SHP77 (cell line): ENCODE results near the gene EMSY.
"Not testable (repeated sequence)": the region's sequence is repeated elsewhere in the genome, so short reads cannot be mapped to it uniquely, and the experiment has no call there.

ENCODE experiments used
- DNase-seq, 2 experiments: peaks; one replicate each; lab custom pipeline; 2025; lab: John Stamatoyannopoulos, UW

Gene EMSY

GRCh38 chr11:76572181-76572875, 127.5 kb downstream of the EMSY start:
- DNase-seq: not testable (repeated sequence)

GRCh38 chr11:76574406-76574805, 129.6 kb downstream of the EMSY start:
- no peak for DNase-seq

GRCh38 chr11:76574879-76575278, 130.1 kb downstream of the EMSY start:
- DNase-seq: no peak

- no peak for DNase-seq
Measured at GRCh38 chr11:76577226-76577920, 132.6 kb downstream of the EMSY start.

- no peak for DNase-seq
Measured at GRCh38 chr11:76577921-76578653, 133.3 kb downstream of the EMSY start.

- DNase-seq: no peak
Measured at GRCh38 chr11:76578654-76579055, 133.8 kb downstream of the EMSY start.

- no peak for DNase-seq
Measured at GRCh38 chr11:76579056-76579751, 134.4 kb downstream of the EMSY start.

GRCh38 chr11:76579752-76580151, 134.9 kb downstream of the EMSY start:
- DNase-seq: no peak

GRCh38 chr11:76582471-76582870, 137.7 kb downstream of the EMSY start:
- not testable (repeated sequence) for DNase-seq

- DNase-seq: no peak
Measured at GRCh38 chr11:76587820-76588454, 143.1 kb downstream of the EMSY start.

- no peak for DNase-seq
Measured at GRCh38 chr11:76588455-76589325, 143.9 kb downstream of the EMSY start.

GRCh38 chr11:76589477-76589876, 144.7 kb downstream of the EMSY start:
- DNase-seq: no peak

GRCh38 chr11:76589964-76590950, 145.4 kb downstream of the EMSY start:
- DNase-seq: no peak

GRCh38 chr11:76591416-76591815, 146.6 kb downstream of the EMSY start:
- no peak for DNase-seq

GRCh38 chr11:76592025-76592914, 147.5 kb downstream of the EMSY start:
- no peak for DNase-seq

- DNase-seq: no peak
Measured at GRCh38 chr11:76592961-76593360, 148.1 kb downstream of the EMSY start.

- DNase-seq: not testable (repeated sequence)
Measured at GRCh38 chr11:76595091-76595490, 150.3 kb downstream of the EMSY start.

GRCh38 chr11:76596652-76597051, 151.8 kb downstream of the EMSY start:
- DNase-seq: no peak
